Fibroblast of the aortic adventitia (primary cell): ENCODE results near the gene CSTB. TPM values are rescaled to one million over a fixed set of nuclear protein-coding genes. Genes with fewer than 3 reads are reported as not detected.

Source experiments
- DNase-seq: peaks from one replicate; pipeline ENCODE4 v3.0.0-alpha.2; 2010; ENCODE audit warnings: low read depth
- H3K4me3 ChIP-seq: 2 replicates; pipeline ENCODE4 v1.5.1; 2011; ENCODE audit warnings: low read depth, mild to moderate bottlenecking, control low read depth, low read length, moderate library complexity
- CTCF ChIP-seq: IDR thresholded peaks from 2 replicates; pipeline ENCODE4 v1.5.1; 2011; ENCODE audit warnings: mild to moderate bottlenecking, low read length, control low read depth, inconsistent platforms; ENCODE audit not compliant: insufficient read depth
- small RNA-seq: library from RNA; depleted of rRNA; stranded (forward); fragments of <200 nt; gene quantifications from one replicate; pipeline ENCODE3, GENCODE V24; 2012
- total RNA-seq: library from RNA; depleted of rRNA; stranded (reverse); fragments of >200 nt; gene quantifications from 2 replicates; pipeline ENCODE4 v1.2.3, GENCODE V29; 2012; ENCODE audit warnings: low replicate concordance

Gene CSTB
- total RNA-seq, 1 donor, result 32.2 TPM

GRCh38 chr21:43728154-43728466 is 48.0 kb downstream of the CSTB start:
- no peak for DNase-seq
- no peak for TF ChIP-seq CTCF
- peak overlapping the region; percentile 62 for H3K4me3 ChIP-seq

- no peak for DNase-seq
- no peak for TF ChIP-seq CTCF
- H3K4me3 ChIP-seq, result no peak overlapping the region
Observed at GRCh38 chr21:43727519-43728153, 48.5 kb downstream of the CSTB start.

GRCh38 chr21:43726686-43727518 is 49.2 kb downstream of the CSTB start:
- no peak for DNase-seq
- no peak overlapping the region for H3K4me3 ChIP-seq
- no peak for TF ChIP-seq CTCF

Small RNAs within 50 kb of the gene (small RNA-seq; reads per million reads assigned to genes)
- not detected for gene AP001052.1

Other genes with a start within 250 kb of the CSTB start
- gene HSF2BP, start 116.8 kb downstream of the CSTB start, total RNA-seq, result 2.3 and 7.3 TPM in 2 replicates
- 24.2 and 40.4 TPM in 2 replicates for gene RRP1B, start 116.7 kb downstream of the CSTB start, total RNA-seq
- gene PDXK, start 57.2 kb downstream of the CSTB start, total RNA-seq, result 69.4 and 105 TPM in 2 replicates
- gene RRP1, start 13.3 kb upstream of the CSTB start, total RNA-seq, result 18.2 and 23.0 TPM in 2 replicates
- gene AGPAT3, start 88.9 kb upstream of the CSTB start, total RNA-seq, result 16.3 and 29.0 TPM in 2 replicates
- 25.3 and 43.1 TPM in 2 replicates for gene TRAPPC10, start 236.0 kb upstream of the CSTB start, total RNA-seq